Astrocyte (in vitro differentiated cells and primary cell): ENCODE results near the gene NFE2. TPM values are rescaled to one million over a fixed set of nuclear protein-coding genes. Genes with fewer than 3 reads are reported as not detected.

Experiments
- DNase-seq: peaks from one replicate; pipeline ENCODE4 v3.0.0-alpha.2; 2010; ENCODE audit warnings: low read depth
- FAIRE-seq: peaks from 2 replicates; lab custom pipeline; 2011; peaks lifted over from hg19 to GRCh38; lab: Jason Lieb, UNC
- H2AFZ ChIP-seq: 2 replicates; pipeline ENCODE4 v1.6.0; 2012; ENCODE audit warnings: low read depth, low read length, inconsistent platforms
- H3K27ac ChIP-seq: 2 replicates; pipeline ENCODE4 v1.5.1; 2011; ENCODE audit warnings: low read depth, low read length, inconsistent platforms
- H3K27me3 ChIP-seq: 2 replicates; pipeline ENCODE4 v1.6.0; 2011; ENCODE audit warnings: low read length, inconsistent platforms; ENCODE audit not compliant: insufficient read depth
- H3K36me3 ChIP-seq: 2 replicates; pipeline ENCODE4 v1.5.1; 2011; ENCODE audit warnings: low read length, inconsistent platforms; ENCODE audit not compliant: insufficient read depth
- H3K4me1 ChIP-seq: 2 replicates; pipeline ENCODE4 v1.5.1; 2011; ENCODE audit warnings: low read length, inconsistent platforms; ENCODE audit not compliant: insufficient read depth
- H3K4me2 ChIP-seq: 2 replicates; pipeline ENCODE4 v1.6.0; 2012; ENCODE audit warnings: low read length, inconsistent platforms
- H3K4me3 ChIP-seq: 2 replicates; pipeline ENCODE4 v1.5.1; 2011; ENCODE audit warnings: low read depth, mild to moderate bottlenecking, low read length, inconsistent platforms; ENCODE audit not compliant: insufficient read depth
- H3K79me2 ChIP-seq: 2 replicates; pipeline ENCODE4 v1.6.0; 2012; ENCODE audit warnings: mild to moderate bottlenecking, low read length, inconsistent platforms; ENCODE audit not compliant: insufficient read depth
- H3K9ac ChIP-seq: 2 replicates; pipeline ENCODE4 v1.6.0; 2012; ENCODE audit warnings: mild to moderate bottlenecking, low read length, inconsistent platforms
- H3K9me3 ChIP-seq: 2 replicates; pipeline ENCODE4 v1.5.1; 2012; ENCODE audit warnings: low read depth, mild to moderate bottlenecking, low read length, inconsistent platforms; ENCODE audit not compliant: insufficient read depth
- H4K20me1 ChIP-seq: 2 replicates; pipeline ENCODE4 v1.6.0; 2012; ENCODE audit warnings: low read length, inconsistent platforms; ENCODE audit not compliant: insufficient read depth
- H3K27ac Mint-ChIP-seq: one replicate; pipeline ENCODE4 v1.8.0; 2021; ENCODE audit warnings: mild to moderate bottlenecking, mixed read lengths; ENCODE audit not compliant: unreplicated experiment
- H3K27me3 Mint-ChIP-seq: one replicate; pipeline ENCODE4 v1.8.0; 2021; ENCODE audit warnings: low read depth, mixed read lengths; ENCODE audit not compliant: unreplicated experiment
- H3K36me3 Mint-ChIP-seq: one replicate; pipeline ENCODE4 v1.8.0; 2021; ENCODE audit warnings: low read depth, mixed read lengths; ENCODE audit not compliant: unreplicated experiment
- H3K4me1 Mint-ChIP-seq: one replicate; pipeline ENCODE4 v1.8.0; 2021; ENCODE audit warnings: low read depth, mixed read lengths; ENCODE audit not compliant: unreplicated experiment
- H3K4me3 Mint-ChIP-seq: one replicate; pipeline ENCODE4 v1.8.0; 2021; ENCODE audit warnings: mild to moderate bottlenecking, moderate library complexity, mixed read lengths; ENCODE audit not compliant: unreplicated experiment
- H3K9me3 Mint-ChIP-seq: one replicate; pipeline ENCODE4 v1.8.0; 2021; ENCODE audit warnings: mild to moderate bottlenecking, mixed read lengths; ENCODE audit not compliant: unreplicated experiment
- CTCF ChIP-seq: IDR thresholded peaks from 2 replicates; pipeline ENCODE4 v1.5.1; 2011; ENCODE audit warnings: low read depth, mild to moderate bottlenecking, inconsistent platforms, low read length, moderate library complexity; ENCODE audit not compliant: insufficient read depth
- EZH2 ChIP-seq: IDR thresholded peaks from 2 replicates; pipeline ENCODE4 v1.6.1; 2012; ENCODE audit warnings: mild to moderate bottlenecking, low read length, inconsistent platforms; ENCODE audit not compliant: insufficient read depth
- total RNA-seq: library from RNA; stranded (reverse); gene quantifications from 2 replicates; pipeline ENCODE4 v1.2.1, GENCODE V29; 2021

The NFE2 gene
- total RNA-seq, 1 donor from 2014 or later: 0.41 TPM

- Histone ChIP-seq H3K27ac (no peak overlapping the region), H3K27me3 (no peaks in the 10 kb centered on the region), H3K4me2 (no peak overlapping the region), H3K4me3 (no peak overlapping the region), H4K20me1 (peaks cover 72% of the 10 kb centered on the region), H3K4me1 (peaks cover 20% of the 10 kb centered on the region), H3K79me2 (peaks cover 27% of the 10 kb centered on the region), H3K9ac (no peak overlapping the region), H3K36me3 (peaks cover 47% of the 10 kb centered on the region), H2AFZ (no peak overlapping the region), H3K9me3 (no peaks in the 10 kb centered on the region)
- no peak for DNase-seq
- TF ChIP-seq CTCF (no peak), EZH2 (no peak)
- Mint-ChIP-seq H3K36me3 (peaks cover 26% of the 10 kb centered on the region), H3K9me3 (no peaks in the 10 kb centered on the region), H3K27ac (no peak overlapping the region), H3K4me1 (peaks cover 32% of the 10 kb centered on the region), H3K27me3 (no peaks in the 10 kb centered on the region), H3K4me3 (no peak overlapping the region)
- FAIRE-seq: no peak
Observed at GRCh38 chr12:54287261-54288157, 13.3 kb downstream of the NFE2 start.

- Mint-ChIP-seq H3K4me3 (no peak overlapping the region), H3K27ac (peak overlapping the region; percentile 87), H3K27me3 (no peaks in the 10 kb centered on the region), H3K36me3 (peaks cover 38% of the 10 kb centered on the region), H3K9me3 (no peaks in the 10 kb centered on the region), H3K4me1 (peaks cover 34% of the 10 kb centered on the region)
- DNase-seq (no peak), FAIRE-seq (no peak)
- no peak overlapping the region for H2AFZ ChIP-seq
- no peaks in the 10 kb centered on the region for H3K9me3 ChIP-seq
- TF ChIP-seq EZH2 (no peak), CTCF (no peak)
- no peak overlapping the region for H3K27ac ChIP-seq
- peaks cover 84% of the 10 kb centered on the region for H4K20me1 ChIP-seq
- no peaks in the 10 kb centered on the region for H3K27me3 ChIP-seq
- H3K4me2 ChIP-seq: peak overlapping the region; percentile 85
- peaks cover 38% of the 10 kb centered on the region for H3K79me2 ChIP-seq
- H3K4me3 ChIP-seq: no peak overlapping the region
- peaks cover 23% of the 10 kb centered on the region for H3K4me1 ChIP-seq
- no peak overlapping the region for H3K9ac ChIP-seq
- H3K36me3 ChIP-seq: peaks cover 58% of the 10 kb centered on the region
Observed at GRCh38 chr12:54286042-54287030, 14.5 kb downstream of the NFE2 start.
